HEK293T (cell line): ENCODE measurements around the gene SLC27A1.
A peak's percentile ranks its signal among the peaks of the same experiment; 100 is the strongest.

ENCODE experiments used
- CTCF ChIA-PET: fragments of 350-600 bp; formaldehyde crosslinking; extraction: SDS; loops from one replicate; lab custom pipeline; 2021; ENCODE audit warnings: antibody characterized with exemption, inconsistent platforms; lab: Yijun Ruan, JAX
- POLR2A ChIA-PET: fragments of 350-600 bp; formaldehyde crosslinking; extraction: SDS; loops from one replicate; lab custom pipeline; 2020; ENCODE audit warnings: antibody characterized with exemption, inconsistent platforms; lab: Yijun Ruan, JAX
- DNase-seq: peaks from one replicate; pipeline ENCODE4 v3.0.0; 2012; ENCODE audit warnings: mixed read lengths; ENCODE audit errors: extremely low spot score
- ARNT ChIP-seq: fragments of 450-650 bp; IDR thresholded peaks from 2 replicates; pipeline ENCODE4 v1.6.1; 2017; ENCODE audit warnings: mild to moderate bottlenecking
- BHLHE40 ChIP-seq: fragments of 450-650 bp; IDR thresholded peaks from 2 replicates; pipeline ENCODE4 v1.6.1; 2016; ENCODE audit warnings: mild to moderate bottlenecking, moderate library complexity, borderline replicate concordance
- CTBP1 ChIP-seq: fragments of 450-650 bp; IDR thresholded peaks from 2 replicates; pipeline ENCODE4 v1.6.1; 2016; ENCODE audit warnings: borderline replicate concordance
- ELF4 ChIP-seq: fragments of 450-650 bp; IDR thresholded peaks from 2 replicates; pipeline ENCODE4 v1.6.1; 2017; ENCODE audit warnings: antibody characterized with exemption
- FOXA1 ChIP-seq: fragments of 450-650 bp; IDR thresholded peaks from 2 replicates; pipeline ENCODE4 v1.6.1; 2016; ENCODE audit warnings: mild to moderate bottlenecking
- FOXK2 ChIP-seq: fragments of 450-650 bp; IDR thresholded peaks from 2 replicates; pipeline ENCODE4 v1.6.1; 2016; ENCODE audit warnings: mild to moderate bottlenecking
- FOXM1 ChIP-seq: fragments of 450-650 bp; IDR thresholded peaks from 2 replicates; pipeline ENCODE4 v1.6.1; 2017; ENCODE audit warnings: mild to moderate bottlenecking, borderline replicate concordance
- HDGF ChIP-seq: fragments of 450-650 bp; IDR thresholded peaks from 2 replicates; pipeline ENCODE4 v1.6.1; 2017; ENCODE audit warnings: antibody characterized with exemption, borderline replicate concordance
- L3MBTL2 ChIP-seq: fragments of 450-650 bp; conservative IDR thresholded peaks from 2 replicates; pipeline ENCODE4 v1.6.1; 2016; ENCODE audit warnings: mild to moderate bottlenecking
- LEF1 ChIP-seq: fragments of 450-650 bp; IDR thresholded peaks from 2 replicates; pipeline ENCODE4 v1.6.1; 2017; ENCODE audit warnings: mild to moderate bottlenecking, borderline replicate concordance
- NFRKB ChIP-seq: fragments of 450-650 bp; IDR thresholded peaks from 2 replicates; pipeline ENCODE4 v1.6.1; 2016; ENCODE audit warnings: mild to moderate bottlenecking, moderate library complexity
- PKNOX1 ChIP-seq: fragments of 450-650 bp; IDR thresholded peaks from 2 replicates; pipeline ENCODE4 v1.6.1; 2016
- SP1 ChIP-seq: fragments of 450-650 bp; IDR thresholded peaks from 2 replicates; pipeline ENCODE4 v1.6.1; 2017
- SUZ12 ChIP-seq: fragments of 450-650 bp; IDR thresholded peaks from 2 replicates; pipeline ENCODE4 v1.6.1; 2016; ENCODE audit warnings: mild to moderate bottlenecking
- TARDBP ChIP-seq: fragments of 450-650 bp; IDR thresholded peaks from 2 replicates; pipeline ENCODE4 v1.6.1; 2016
- ZNF384 ChIP-seq: fragments of 450-650 bp; IDR thresholded peaks from 2 replicates; pipeline ENCODE4 v1.6.1; 2016

Gene SLC27A1

GRCh38 chr19:17431417-17431816, 38.9 kb upstream of the SLC27A1 start:
- TF ChIP-seq ARNT (no peak), HDGF (no peak), FOXK2 (no peak), SP1 (no peak), FOXM1 (no peak), ZNF384 (no peak), L3MBTL2 (no peak), NFRKB (no peak), CTBP1 (no peak), BHLHE40 (no peak)
- CTCF ChIA-PET, result interaction anchor here (1.1 kb wide), 1 partner anchor 10 kb away, joined by 3 read pairs; no protein-coding TSS in a partner anchor
- POLR2A ChIA-PET, result no interaction called here

DNA sequence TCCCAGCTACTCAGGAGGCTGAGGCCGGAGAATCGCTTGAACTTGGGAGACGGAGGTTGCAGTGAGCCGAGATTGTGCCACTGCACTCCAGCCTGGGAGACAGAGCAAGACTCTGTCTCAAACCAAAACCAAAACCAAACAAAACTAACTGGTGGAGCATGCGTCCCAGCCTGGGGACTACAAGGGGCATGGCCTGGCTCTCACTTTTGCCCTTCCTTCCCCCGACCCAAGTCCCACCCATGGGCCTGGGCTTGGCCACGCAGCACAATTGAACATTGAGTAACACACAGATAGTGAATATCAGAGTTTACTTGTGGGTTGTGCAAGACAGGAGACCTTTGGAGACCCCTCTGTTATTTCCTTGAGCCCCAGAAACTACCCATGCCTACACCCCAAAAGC, 35.1 kb upstream of the SLC27A1 start:
- DNase-seq, result no peak
- TF ChIP-seq ARNT, result no peak
- TF ChIP-seq NFRKB, result no peak
- TF ChIP-seq PKNOX1, result no peak
- TF ChIP-seq FOXA1, result no peak
- no peak for TF ChIP-seq TARDBP
- no peak for TF ChIP-seq ELF4
- TF ChIP-seq SUZ12, result no peak
- no peak for TF ChIP-seq CTBP1
- TF ChIP-seq FOXM1, result no peak
- no peak for TF ChIP-seq HDGF
- TF ChIP-seq FOXK2, result no peak
- TF ChIP-seq SP1, result no peak
- TF ChIP-seq BHLHE40, result no peak
- TF ChIP-seq L3MBTL2, result no peak
- no peak for TF ChIP-seq ZNF384
- no peak for TF ChIP-seq LEF1
- ChIA-PET CTCF (no interaction called here), POLR2A (no interaction called here)

More at GRCh38 chr19:17431417-17431816, 38.9 kb upstream of the SLC27A1 start:
- no peak for DNase-seq

DNA sequence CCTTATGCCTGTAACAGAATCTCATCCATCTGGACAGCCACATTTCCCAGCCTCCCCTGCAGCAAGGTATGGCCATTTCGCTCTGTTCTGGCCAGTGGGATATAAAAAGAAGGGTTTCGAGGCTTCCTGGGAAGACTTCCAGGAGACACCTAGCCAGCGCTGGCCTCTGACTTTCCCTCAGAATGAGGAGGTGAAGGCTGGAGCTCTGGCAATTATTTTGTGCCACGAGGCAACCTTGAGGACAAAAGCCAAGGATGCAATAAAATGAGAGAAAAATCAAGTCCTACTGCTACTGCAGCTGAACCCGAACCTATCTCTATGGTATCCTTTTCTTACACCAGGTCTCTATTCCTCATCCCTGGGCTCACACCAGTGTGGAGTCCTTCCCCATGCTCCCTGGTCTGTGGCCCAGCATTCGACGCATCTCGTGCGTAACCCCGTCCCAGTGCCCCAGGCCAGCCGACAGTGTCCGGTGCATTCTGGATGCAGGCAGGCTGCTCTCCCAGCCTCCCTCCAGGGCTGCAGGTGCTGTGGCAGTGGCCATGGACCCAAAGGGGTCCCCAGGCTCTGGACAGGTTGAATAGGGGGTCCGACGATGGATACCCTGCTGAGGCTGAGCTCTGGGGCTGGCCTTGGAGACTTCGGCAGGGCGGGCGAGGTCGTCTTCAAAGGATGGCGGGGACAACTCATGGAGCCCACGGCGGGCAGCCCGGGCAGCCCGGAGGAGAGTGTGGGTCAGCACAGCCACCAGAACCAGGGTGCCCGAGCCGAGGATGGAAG, 34.0 kb upstream of the SLC27A1 start:
- TF ChIP-seq SP1 (no peak), HDGF (no peak), TARDBP (no peak), FOXM1 (no peak), SUZ12 (no peak), ZNF384 (no peak), PKNOX1 (no peak), L3MBTL2 (no peak), ELF4 (no peak)
- DNase-seq, result no peak
- ChIA-PET CTCF (interaction anchor here (1.2 kb wide), 1 partner anchor 10 kb away, joined by 3 read pairs; no protein-coding TSS in a partner anchor), POLR2A (interaction anchor here (1.0 to 1.1 kb wide), 2 partner anchors 16 to 143 kb away, joined by 3 to 4 read pairs; partner anchors contain the start of gene MVB12A)

- ChIA-PET POLR2A (interaction anchor here (1.0 to 1.1 kb wide), 2 partner anchors 17 to 144 kb away, joined by 3 to 4 read pairs; partner anchors contain the start of gene MVB12A), CTCF (interaction anchor here (1.2 kb wide), 1 partner anchor 10 kb away, joined by 3 read pairs; no protein-coding TSS in a partner anchor)
- TF ChIP-seq L3MBTL2, result no peak
- no peak for TF ChIP-seq SP1
- TF ChIP-seq HDGF, result no peak
- no peak for TF ChIP-seq FOXA1
- no peak for TF ChIP-seq NFRKB
- no peak for TF ChIP-seq TARDBP
- no peak for TF ChIP-seq PKNOX1
- no peak for TF ChIP-seq ZNF384
- TF ChIP-seq ARNT, result no peak
- TF ChIP-seq CTBP1, result no peak
- no peak for TF ChIP-seq FOXM1
- TF ChIP-seq FOXK2, result no peak
- no peak for TF ChIP-seq SUZ12
- no peak for TF ChIP-seq BHLHE40
- no peak for TF ChIP-seq ELF4
- no peak for TF ChIP-seq LEF1
- no peak for DNase-seq
These were observed 33.5 kb upstream of the SLC27A1 start for GRCh38 chr19:17436874-17437267.

DNA sequence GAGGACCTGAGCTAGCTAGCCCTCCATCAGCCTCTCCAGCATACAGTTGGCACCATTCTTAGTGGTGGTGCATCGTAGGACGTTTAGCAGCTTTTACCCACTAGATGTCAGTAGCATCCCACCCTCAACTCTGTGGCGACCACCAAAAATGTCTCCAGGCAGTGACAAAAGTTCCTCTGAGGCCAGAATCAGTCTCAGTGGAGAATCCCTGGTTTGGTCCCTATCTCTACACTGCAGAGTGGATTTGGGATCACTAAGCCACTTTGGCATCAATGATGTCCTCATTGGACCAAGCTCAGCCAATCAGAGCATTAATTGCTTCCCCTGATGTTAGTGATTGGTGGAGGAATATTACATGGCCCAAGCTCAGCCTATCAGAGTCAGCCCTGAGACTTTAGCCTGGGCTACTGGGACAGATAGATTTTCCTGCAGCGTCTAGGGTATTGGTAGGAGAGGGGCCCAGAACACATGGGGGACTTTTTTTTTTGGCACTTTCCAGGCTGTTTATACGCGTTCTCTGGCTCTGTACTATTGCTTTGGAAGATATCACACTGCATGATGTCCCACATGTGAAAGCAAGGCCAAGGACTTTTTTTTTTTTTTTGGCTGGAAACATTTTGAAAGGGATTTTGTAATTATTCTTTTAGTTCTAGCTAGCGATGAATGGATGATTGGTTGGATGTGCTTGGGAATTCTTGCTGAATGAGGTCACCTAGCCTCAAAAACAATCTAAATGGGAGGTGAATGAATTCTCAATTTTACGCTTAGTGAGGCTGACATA, 28.9 kb upstream of the SLC27A1 start:
- DNase-seq, result peak; percentile 52
- ChIA-PET CTCF (interaction anchor here (0.5 to 1.7 kb wide), 12 partner anchors 8 to 566 kb away, joined by 3 to 6 read pairs (median 3); no protein-coding TSS in a partner anchor), POLR2A (interaction anchor here (1.6 kb wide), 1 partner anchor 22 kb away, joined by 6 read pairs; no protein-coding TSS in a partner anchor)
- no peak for TF ChIP-seq FOXK2
- TF ChIP-seq CTBP1, result no peak
